Neural cell (in vitro differentiated cells): ENCODE measurements around the gene MYO18B. TPM values are rescaled to one million over a fixed set of nuclear protein-coding genes. Genes with fewer than 3 reads are reported as not detected.
A peak's percentile ranks its signal among the peaks of the same experiment; 100 is the strongest.

Experiments used
- H2AFZ ChIP-seq: fragments of 200-600, 300-800 bp; sonication (generic), shearing (Covaris generic); 2 replicates; pipeline ENCODE4 v1.6.0; 2014; ENCODE audit warnings: low read depth, mild to moderate bottlenecking, antibody characterized with exemption, low read length, moderate library complexity
- H3F3A ChIP-seq: fragments of 200-600 bp; shearing (Covaris generic); 2 replicates; pipeline ENCODE4 v1.6.1; 2016; ENCODE audit warnings: mild to moderate bottlenecking, moderate library complexity, mixed read lengths, antibody characterized with exemption, low read length; ENCODE audit not compliant: insufficient read depth, poor library complexity, severe bottlenecking
- H3K27ac ChIP-seq: fragments of 200-600, 300-800 bp; sonication (generic), shearing (Covaris generic); 2 replicates; pipeline ENCODE4 v1.5.1; 2014; ENCODE audit warnings: mild to moderate bottlenecking, low read length, moderate library complexity
- H3K27me3 ChIP-seq: fragments of 300-800, 200-600 bp; sonication (generic), shearing (Covaris generic); 2 replicates; pipeline ENCODE4 v1.6.0; 2014; ENCODE audit warnings: mild to moderate bottlenecking, low read depth, low read length, moderate library complexity; ENCODE audit not compliant: insufficient read depth
- H3K36me3 ChIP-seq: fragments of 300-800, 200-600 bp; sonication (generic), shearing (Covaris generic); 2 replicates; pipeline ENCODE4 v1.5.1; 2014; ENCODE audit warnings: mild to moderate bottlenecking, antibody characterized with exemption, low read length, moderate library complexity; ENCODE audit not compliant: insufficient read depth
- H3K4me2 ChIP-seq: fragments of 300-800, 200-600 bp; sonication (generic), shearing (Covaris generic); 2 replicates; pipeline ENCODE4 v1.6.0; 2014; ENCODE audit warnings: mild to moderate bottlenecking, low read length
- H3K4me3 ChIP-seq: fragments of 300-800, 200-600 bp; sonication (generic), shearing (Covaris generic); 2 replicates; pipeline ENCODE4 v1.5.1; 2014; ENCODE audit warnings: mild to moderate bottlenecking, low read length, moderate library complexity
- H3K79me2 ChIP-seq: fragments of 200-600 bp; shearing (Covaris generic); replicated peaks from 2 replicates; pipeline ENCODE4 v1.6.0; 2014; ENCODE audit warnings: mild to moderate bottlenecking, low read length, moderate library complexity; ENCODE audit not compliant: insufficient read depth
- H3K9ac ChIP-seq: fragments of 300-800, 200-600 bp; sonication (generic), shearing (Covaris generic); 2 replicates; pipeline ENCODE4 v1.6.1; 2016; ENCODE audit warnings: mild to moderate bottlenecking, low read length, mixed read lengths
- H3K9me2 ChIP-seq: fragments of 200-600 bp; shearing (Covaris generic); 2 replicates; pipeline ENCODE4 v1.6.1; 2016; ENCODE audit warnings: mild to moderate bottlenecking, low read length, mixed read lengths; ENCODE audit not compliant: insufficient read depth
- H3K9me3 ChIP-seq: fragments of 200-600, 300-800 bp; sonication (generic), shearing (Covaris generic); 2 replicates; pipeline ENCODE4 v1.6.1; 2016; ENCODE audit warnings: mild to moderate bottlenecking, mixed run types, low read length, moderate library complexity, mixed read lengths
- H4K20me1 ChIP-seq: fragments of 200-600 bp; shearing (Covaris generic); 2 replicates; pipeline ENCODE4 v1.6.1; 2016; ENCODE audit warnings: mild to moderate bottlenecking, mixed run types; ENCODE audit not compliant: insufficient read depth
- CTCF ChIP-seq: fragments of 450-650 bp; IDR thresholded peaks from 2 replicates; pipeline ENCODE4 v1.5.1; 2014; ENCODE audit warnings: antibody characterized with exemption, mild to moderate bottlenecking, moderate library complexity; ENCODE audit not compliant: poor library complexity, severe bottlenecking
- EP300 ChIP-seq: fragments of 450-650 bp; conservative IDR thresholded peaks from 2 replicates; pipeline ENCODE4 v1.6.1; 2014; ENCODE audit warnings: antibody characterized with exemption, mild to moderate bottlenecking, moderate library complexity; ENCODE audit not compliant: poor library complexity, severe bottlenecking
- EZH2 ChIP-seq: fragments of 200-600, 300-800 bp; shearing (Covaris generic), sonication (generic); IDR thresholded peaks from 2 replicates; pipeline ENCODE4 v1.6.1; 2014; ENCODE audit warnings: antibody characterized with exemption, low read length, borderline replicate concordance, mild to moderate bottlenecking; ENCODE audit not compliant: insufficient read depth, poor library complexity, severe bottlenecking
- MXI1 ChIP-seq: fragments of 450-650 bp; conservative IDR thresholded peaks from 2 replicates; pipeline ENCODE4 v1.6.1; 2014; ENCODE audit warnings: antibody characterized with exemption, mild to moderate bottlenecking; ENCODE audit not compliant: poor library complexity, severe bottlenecking
- POLR2AphosphoS5 ChIP-seq: IDR thresholded peaks from 2 replicates; pipeline ENCODE4 v1.6.1; 2012
- RAD21 ChIP-seq: fragments of 450-650 bp; conservative IDR thresholded peaks from 2 replicates; pipeline ENCODE4 v1.6.1; 2014; ENCODE audit warnings: antibody characterized with exemption, mild to moderate bottlenecking, moderate library complexity
- REST ChIP-seq: IDR thresholded peaks from 2 replicates; pipeline ENCODE4 v1.6.1; 2012; ENCODE audit warnings: borderline replicate concordance
- SMC3 ChIP-seq: fragments of 450-650 bp; conservative IDR thresholded peaks from 2 replicates; pipeline ENCODE4 v1.6.1; 2014; ENCODE audit warnings: antibody characterized with exemption, mild to moderate bottlenecking, moderate library complexity; ENCODE audit not compliant: poor library complexity
- TAF1 ChIP-seq: IDR thresholded peaks from 2 replicates; pipeline ENCODE4 v1.6.1; 2012; ENCODE audit warnings: low read depth
- polyA plus RNA-seq: library from polyadenylated mRNA; depleted of rRNA; stranded (reverse); fragments of >200 nt; gene quantifications from 2 replicates; pipeline ENCODE4 v1.2.3, GENCODE V29; 2014

MYO18B gene
- polyA plus RNA-seq, 1 donor from 2014 or later = 0.71 TPM

GRCh38 chr22:25774575-25775026, 32.6 kb downstream of the MYO18B start:
- no peaks in the 10 kb centered on the region for H3K36me3 ChIP-seq
- TF ChIP-seq REST = no peak
- TF ChIP-seq POLR2AphosphoS5 = no peak
- no peak for TF ChIP-seq EP300
- TF ChIP-seq CTCF = peak; percentile 96
- TF ChIP-seq EZH2 = no peak
- TF ChIP-seq MXI1 = peak; percentile 19
- no peak for TF ChIP-seq TAF1
- peak; percentile 100 for TF ChIP-seq SMC3
- peak; percentile 99 for TF ChIP-seq RAD21
- H4K20me1 ChIP-seq = no peaks in the 10 kb centered on the region
- H2AFZ ChIP-seq = no peak overlapping the region
- no peak overlapping the region for H3K4me3 ChIP-seq
- no peak overlapping the region for H3K4me2 ChIP-seq
- H3F3A ChIP-seq = no peaks in the 10 kb centered on the region
- H3K9me2 ChIP-seq = no peaks in the 10 kb centered on the region
- H3K9me3 ChIP-seq = no peaks in the 10 kb centered on the region
- H3K79me2 ChIP-seq = no peaks in the 10 kb centered on the region
- no peak overlapping the region for H3K27ac ChIP-seq
- no peak overlapping the region for H3K9ac ChIP-seq
- no peaks in the 10 kb centered on the region for H3K27me3 ChIP-seq

GRCh38 chr22:25775531-25775930, 33.5 kb downstream of the MYO18B start:
- no peak overlapping the region for H3K4me2 ChIP-seq
- H3K9me2 ChIP-seq = no peaks in the 10 kb centered on the region
- no peaks in the 10 kb centered on the region for H3K27me3 ChIP-seq
- no peak overlapping the region for H3K27ac ChIP-seq
- TF ChIP-seq CTCF = no peak
- TF ChIP-seq MXI1 = no peak
- no peak for TF ChIP-seq EP300
- TF ChIP-seq POLR2AphosphoS5 = no peak
- TF ChIP-seq TAF1 = no peak
- peak; percentile 28 for TF ChIP-seq SMC3
- no peak for TF ChIP-seq EZH2
- no peak overlapping the region for H3K4me3 ChIP-seq
- no peaks in the 10 kb centered on the region for H3K36me3 ChIP-seq
- H2AFZ ChIP-seq = no peak overlapping the region
- no peaks in the 10 kb centered on the region for H3K79me2 ChIP-seq
- no peaks in the 10 kb centered on the region for H3F3A ChIP-seq
- H3K9me3 ChIP-seq = no peaks in the 10 kb centered on the region
- H3K9ac ChIP-seq = no peak overlapping the region
- H4K20me1 ChIP-seq = no peaks in the 10 kb centered on the region
